NCI-H446 treated with DMSO at 0.1 percent for 48 hours (cell line): ENCODE measurements around the gene NCOA5.

Source experiments
- DNase-seq: peaks from one replicate; lab custom pipeline; 2025; lab: John Stamatoyannopoulos, UW

NCOA5 gene

GRCh38 chr20:46014517-46015396 lies 75.0 kb downstream of the NCOA5 start:
- no peak for DNase-seq

GRCh38 chr20:46013829-46014516 lies 75.8 kb downstream of the NCOA5 start:
- peak; percentile 11 for DNase-seq

- DNase-seq, result no peak
Observed at GRCh38 chr20:46013322-46013828, 76.4 kb downstream of the NCOA5 start.

- no peak for DNase-seq
Observed at GRCh38 chr20:46012921-46013320, 76.8 kb downstream of the NCOA5 start.

GRCh38 chr20:46011631-46012482 lies 77.9 kb downstream of the NCOA5 start:
- DNase-seq, result no peak
